HEK293 (cell line): ENCODE measurements around the gene FGD4.
A peak's percentile ranks its signal among the peaks of the same experiment; 100 is the strongest.

ENCODE experiments used
- KLF10 ChIP-seq: fragments of 450-650 bp; IDR thresholded peaks from 2 replicates; pipeline ENCODE4 v1.5.1; 2018; ENCODE audit warnings: missing biosample characterization, mild to moderate bottlenecking, missing genetic modification characterization
- KLF8 ChIP-seq: fragments of 450-650 bp; formaldehyde crosslinking; IDR thresholded peaks from 2 replicates; pipeline ENCODE4 v1.5.1; 2016; ENCODE audit warnings: missing biosample characterization, missing genetic modification characterization
- RBAK ChIP-seq: fragments of 450-650 bp; formaldehyde crosslinking; IDR thresholded peaks from 2 replicates; pipeline ENCODE4 v1.5.1; 2016; ENCODE audit warnings: missing biosample characterization, missing genetic modification characterization
- REPIN1 ChIP-seq: fragments of 450-650 bp; formaldehyde crosslinking; IDR thresholded peaks from 2 replicates; pipeline ENCODE4 v1.5.1; 2017; ENCODE audit warnings: missing biosample characterization, missing genetic modification characterization, low read depth
- SCRT1 ChIP-seq: fragments of 450-650 bp; formaldehyde crosslinking; IDR thresholded peaks from 2 replicates; pipeline ENCODE4 v1.5.1; 2016; ENCODE audit warnings: missing biosample characterization, missing genetic modification characterization, borderline replicate concordance
- SP7 ChIP-seq: fragments of 450-650 bp; formaldehyde crosslinking; IDR thresholded peaks from 2 replicates; pipeline ENCODE4 v1.5.1; 2016; ENCODE audit warnings: missing biosample characterization, missing genetic modification characterization
- TCF7L2 ChIP-seq: IDR thresholded peaks from 2 replicates; pipeline ENCODE4 v1.6.1; 2011; ENCODE audit warnings: low read depth, mild to moderate bottlenecking, inconsistent platforms, low read length, moderate library complexity, borderline replicate concordance
- WT1 ChIP-seq: fragments of 450-650 bp; formaldehyde crosslinking; IDR thresholded peaks from 2 replicates; pipeline ENCODE4 v1.5.1; 2016; ENCODE audit warnings: missing biosample characterization, missing genetic modification characterization
- ZBTB17 ChIP-seq: fragments of 450-650 bp; formaldehyde crosslinking; IDR thresholded peaks from 2 replicates; pipeline ENCODE4 v1.5.1; 2016; ENCODE audit warnings: missing biosample characterization, missing genetic modification characterization
- ZBTB20 ChIP-seq: fragments of 450-650 bp; formaldehyde crosslinking; IDR thresholded peaks from 2 replicates; pipeline ENCODE4 v1.5.1; 2016; ENCODE audit warnings: missing biosample characterization, missing genetic modification characterization
- ZBTB7A ChIP-seq: fragments of 450-650 bp; formaldehyde crosslinking; IDR thresholded peaks from 2 replicates; pipeline ENCODE4 v1.5.1; 2016; ENCODE audit warnings: low read depth, missing biosample characterization, missing genetic modification characterization
- ZNF112 ChIP-seq: fragments of 450-650 bp; formaldehyde crosslinking; IDR thresholded peaks from 2 replicates; pipeline ENCODE4 v1.5.0; 2017; ENCODE audit warnings: missing biosample characterization, missing genetic modification characterization
- ZNF114 ChIP-seq: fragments of 450-650 bp; formaldehyde crosslinking; IDR thresholded peaks from 2 replicates; pipeline ENCODE4 v1.5.0; 2017; ENCODE audit warnings: missing biosample characterization, missing genetic modification characterization
- ZNF157 ChIP-seq: fragments of 450-650 bp; formaldehyde crosslinking; IDR thresholded peaks from 2 replicates; pipeline ENCODE4 v1.5.1; 2016; ENCODE audit warnings: missing biosample characterization, missing genetic modification characterization
- ZNF202 ChIP-seq: fragments of 450-650 bp; formaldehyde crosslinking; IDR thresholded peaks from 2 replicates; pipeline ENCODE4 v1.5.1; 2016; ENCODE audit warnings: missing biosample characterization, missing genetic modification characterization, borderline replicate concordance
- ZNF211 ChIP-seq: fragments of 450-650 bp; formaldehyde crosslinking; IDR thresholded peaks from 2 replicates; pipeline ENCODE4 v1.5.1; 2016; ENCODE audit warnings: low read depth, missing biosample characterization, missing genetic modification characterization
- ZNF214 ChIP-seq: fragments of 450-650 bp; formaldehyde crosslinking; IDR thresholded peaks from 2 replicates; pipeline ENCODE4 v1.5.1; 2017; ENCODE audit warnings: missing biosample characterization, mild to moderate bottlenecking, missing genetic modification characterization, borderline replicate concordance
- ZNF501 ChIP-seq: fragments of 450-650 bp; formaldehyde crosslinking; IDR thresholded peaks from 2 replicates; pipeline ENCODE4 v1.5.1; 2016; ENCODE audit warnings: missing biosample characterization, missing genetic modification characterization
- ZNF510 ChIP-seq: fragments of 450-650 bp; formaldehyde crosslinking; IDR thresholded peaks from 2 replicates; pipeline ENCODE4 v1.5.1; 2018; ENCODE audit warnings: mild to moderate bottlenecking, missing genetic modification characterization, missing biosample characterization; ENCODE audit not compliant: insufficient replicate concordance
- ZNF514 ChIP-seq: fragments of 450-650 bp; formaldehyde crosslinking; IDR thresholded peaks from 2 replicates; pipeline ENCODE4 v1.5.1; 2016; ENCODE audit warnings: missing biosample characterization, missing genetic modification characterization
- ZNF549 ChIP-seq: fragments of 450-650 bp; IDR thresholded peaks from 2 replicates; pipeline ENCODE4 v1.5.1; 2018; ENCODE audit warnings: missing biosample characterization, missing genetic modification characterization, mild to moderate bottlenecking, inconsistent platforms, moderate library complexity
- ZNF707 ChIP-seq: fragments of 450-650 bp; formaldehyde crosslinking; IDR thresholded peaks from 2 replicates; pipeline ENCODE4 v1.5.1; 2016; ENCODE audit warnings: missing biosample characterization, missing genetic modification characterization
- TF ChIP-seq, protein P1 (sequence below): fragments of 450-650 bp; formaldehyde crosslinking; IDR thresholded peaks from 2 replicates; pipeline ENCODE4 v1.5.1; 2016; ENCODE audit warnings: missing biosample characterization, missing genetic modification characterization
- TF ChIP-seq, protein P2 (sequence below): fragments of 450-650 bp; formaldehyde crosslinking; IDR thresholded peaks from 2 replicates; pipeline ENCODE4 v1.5.1; 2017; ENCODE audit warnings: missing biosample characterization, missing genetic modification characterization
- TF ChIP-seq, protein P3 (sequence below): fragments of 450-650 bp; formaldehyde crosslinking; IDR thresholded peaks from 2 replicates; pipeline ENCODE4 v1.5.1; 2017; ENCODE audit warnings: missing biosample characterization, missing genetic modification characterization
- TF ChIP-seq, protein P4 (sequence below): fragments of 450-650 bp; formaldehyde crosslinking; IDR thresholded peaks from 2 replicates; pipeline ENCODE4 v1.5.1; 2016; ENCODE audit warnings: missing biosample characterization, missing genetic modification characterization, low read depth
- TF ChIP-seq, protein P5 (sequence below): fragments of 450-650 bp; formaldehyde crosslinking; IDR thresholded peaks from 2 replicates; pipeline ENCODE4 v1.5.1; 2017; ENCODE audit warnings: missing biosample characterization, missing genetic modification characterization
- TF ChIP-seq, protein P6 (sequence below): fragments of 450-650 bp; formaldehyde crosslinking; IDR thresholded peaks from 2 replicates; pipeline ENCODE4 v1.5.1; 2016; ENCODE audit warnings: missing biosample characterization, missing genetic modification characterization

The FGD4 gene

DNA sequence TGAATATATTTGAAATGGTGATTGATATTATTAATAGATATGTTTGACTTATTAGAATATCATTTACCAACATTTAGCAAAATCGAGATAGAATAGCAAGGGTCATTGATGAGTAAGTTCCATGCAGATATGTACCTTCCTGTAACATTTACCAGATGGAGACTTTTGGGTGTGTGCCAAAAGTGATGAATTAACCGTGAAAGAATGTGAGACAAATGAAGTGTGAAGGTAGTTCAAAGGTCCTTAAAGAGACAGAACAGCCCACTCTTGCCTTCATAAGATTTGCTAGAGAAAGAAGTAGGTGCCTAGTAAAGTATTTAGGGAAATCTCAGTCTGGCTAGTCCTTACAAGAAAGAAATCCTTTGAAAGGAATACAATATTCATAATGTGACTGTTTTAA, 45.5 kb downstream of the FGD4 start (continued):
- TF ChIP-seq ZNF707 (tag by site-specific recombination) (no peak), ZNF157 (tag by site-specific recombination) (no peak), ZNF501 (tag by site-specific recombination) (no peak), TCF7L2 (no peak), ZNF211 (no peak), SP7 (tag by site-specific recombination) (peak; percentile 49; the same call in 1 of the 2 replicates), KLF10 (peak; percentile 54; the same call in 1 of the 2 replicates), ZNF549 (tag by site-specific recombination) (no peak), SCRT1 (tag by site-specific recombination) (no peak), ZNF114 (tag by site-specific recombination) (no peak), ZNF202 (tag by site-specific recombination) (no peak), RBAK (tag by site-specific recombination) (no peak), ZNF112 (no peak), REPIN1 (tag by site-specific recombination) (no peak), KLF8 (tag by site-specific recombination) (no peak), WT1 (tag by site-specific recombination) (no peak), ZBTB20 (tag by site-specific recombination) (no peak), ZBTB7A (tag by site-specific recombination) (no peak), ZNF214 (tag by site-specific recombination) (no peak), ZNF514 (tag by site-specific recombination) (no peak), ZBTB17 (tag by site-specific recombination) (no peak), ZNF510 (tag by site-specific recombination) (no peak)
- TF ChIP-seq, protein P1, sequence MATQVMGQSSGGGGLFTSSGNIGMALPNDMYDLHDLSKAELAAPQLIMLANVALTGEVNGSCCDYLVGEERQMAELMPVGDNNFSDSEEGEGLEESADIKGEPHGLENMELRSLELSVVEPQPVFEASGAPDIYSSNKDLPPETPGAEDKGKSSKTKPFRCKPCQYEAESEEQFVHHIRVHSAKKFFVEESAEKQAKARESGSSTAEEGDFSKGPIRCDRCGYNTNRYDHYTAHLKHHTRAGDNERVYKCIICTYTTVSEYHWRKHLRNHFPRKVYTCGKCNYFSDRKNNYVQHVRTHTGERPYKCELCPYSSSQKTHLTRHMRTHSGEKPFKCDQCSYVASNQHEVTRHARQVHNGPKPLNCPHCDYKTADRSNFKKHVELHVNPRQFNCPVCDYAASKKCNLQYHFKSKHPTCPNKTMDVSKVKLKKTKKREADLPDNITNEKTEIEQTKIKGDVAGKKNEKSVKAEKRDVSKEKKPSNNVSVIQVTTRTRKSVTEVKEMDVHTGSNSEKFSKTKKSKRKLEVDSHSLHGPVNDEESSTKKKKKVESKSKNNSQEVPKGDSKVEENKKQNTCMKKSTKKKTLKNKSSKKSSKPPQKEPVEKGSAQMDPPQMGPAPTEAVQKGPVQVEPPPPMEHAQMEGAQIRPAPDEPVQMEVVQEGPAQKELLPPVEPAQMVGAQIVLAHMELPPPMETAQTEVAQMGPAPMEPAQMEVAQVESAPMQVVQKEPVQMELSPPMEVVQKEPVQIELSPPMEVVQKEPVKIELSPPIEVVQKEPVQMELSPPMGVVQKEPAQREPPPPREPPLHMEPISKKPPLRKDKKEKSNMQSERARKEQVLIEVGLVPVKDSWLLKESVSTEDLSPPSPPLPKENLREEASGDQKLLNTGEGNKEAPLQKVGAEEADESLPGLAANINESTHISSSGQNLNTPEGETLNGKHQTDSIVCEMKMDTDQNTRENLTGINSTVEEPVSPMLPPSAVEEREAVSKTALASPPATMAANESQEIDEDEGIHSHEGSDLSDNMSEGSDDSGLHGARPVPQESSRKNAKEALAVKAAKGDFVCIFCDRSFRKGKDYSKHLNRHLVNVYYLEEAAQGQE: no peak
- TF ChIP-seq, protein P2, sequence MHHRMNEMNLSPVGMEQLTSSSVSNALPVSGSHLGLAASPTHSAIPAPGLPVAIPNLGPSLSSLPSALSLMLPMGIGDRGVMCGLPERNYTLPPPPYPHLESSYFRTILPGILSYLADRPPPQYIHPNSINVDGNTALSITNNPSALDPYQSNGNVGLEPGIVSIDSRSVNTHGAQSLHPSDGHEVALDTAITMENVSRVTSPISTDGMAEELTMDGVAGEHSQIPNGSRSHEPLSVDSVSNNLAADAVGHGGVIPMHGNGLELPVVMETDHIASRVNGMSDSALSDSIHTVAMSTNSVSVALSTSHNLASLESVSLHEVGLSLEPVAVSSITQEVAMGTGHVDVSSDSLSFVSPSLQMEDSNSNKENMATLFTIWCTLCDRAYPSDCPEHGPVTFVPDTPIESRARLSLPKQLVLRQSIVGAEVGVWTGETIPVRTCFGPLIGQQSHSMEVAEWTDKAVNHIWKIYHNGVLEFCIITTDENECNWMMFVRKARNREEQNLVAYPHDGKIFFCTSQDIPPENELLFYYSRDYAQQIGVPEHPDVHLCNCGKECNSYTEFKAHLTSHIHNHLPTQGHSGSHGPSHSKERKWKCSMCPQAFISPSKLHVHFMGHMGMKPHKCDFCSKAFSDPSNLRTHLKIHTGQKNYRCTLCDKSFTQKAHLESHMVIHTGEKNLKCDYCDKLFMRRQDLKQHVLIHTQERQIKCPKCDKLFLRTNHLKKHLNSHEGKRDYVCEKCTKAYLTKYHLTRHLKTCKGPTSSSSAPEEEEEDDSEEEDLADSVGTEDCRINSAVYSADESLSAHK (tag by site-specific recombination): no peak
- TF ChIP-seq, protein P3, sequence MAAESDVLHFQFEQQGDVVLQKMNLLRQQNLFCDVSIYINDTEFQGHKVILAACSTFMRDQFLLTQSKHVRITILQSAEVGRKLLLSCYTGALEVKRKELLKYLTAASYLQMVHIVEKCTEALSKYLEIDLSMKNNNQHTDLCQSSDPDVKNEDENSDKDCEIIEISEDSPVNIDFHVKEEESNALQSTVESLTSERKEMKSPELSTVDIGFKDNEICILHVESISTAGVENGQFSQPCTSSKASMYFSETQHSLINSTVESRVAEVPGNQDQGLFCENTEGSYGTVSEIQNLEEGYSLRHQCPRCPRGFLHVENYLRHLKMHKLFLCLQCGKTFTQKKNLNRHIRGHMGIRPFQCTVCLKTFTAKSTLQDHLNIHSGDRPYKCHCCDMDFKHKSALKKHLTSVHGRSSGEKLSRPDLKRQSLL (tag by site-specific recombination): no peak
- TF ChIP-seq, protein P4, sequence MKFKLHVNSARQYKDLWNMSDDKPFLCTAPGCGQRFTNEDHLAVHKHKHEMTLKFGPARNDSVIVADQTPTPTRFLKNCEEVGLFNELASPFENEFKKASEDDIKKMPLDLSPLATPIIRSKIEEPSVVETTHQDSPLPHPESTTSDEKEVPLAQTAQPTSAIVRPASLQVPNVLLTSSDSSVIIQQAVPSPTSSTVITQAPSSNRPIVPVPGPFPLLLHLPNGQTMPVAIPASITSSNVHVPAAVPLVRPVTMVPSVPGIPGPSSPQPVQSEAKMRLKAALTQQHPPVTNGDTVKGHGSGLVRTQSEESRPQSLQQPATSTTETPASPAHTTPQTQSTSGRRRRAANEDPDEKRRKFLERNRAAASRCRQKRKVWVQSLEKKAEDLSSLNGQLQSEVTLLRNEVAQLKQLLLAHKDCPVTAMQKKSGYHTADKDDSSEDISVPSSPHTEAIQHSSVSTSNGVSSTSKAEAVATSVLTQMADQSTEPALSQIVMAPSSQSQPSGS (tag by site-specific recombination): no peak
- TF ChIP-seq, protein P5, sequence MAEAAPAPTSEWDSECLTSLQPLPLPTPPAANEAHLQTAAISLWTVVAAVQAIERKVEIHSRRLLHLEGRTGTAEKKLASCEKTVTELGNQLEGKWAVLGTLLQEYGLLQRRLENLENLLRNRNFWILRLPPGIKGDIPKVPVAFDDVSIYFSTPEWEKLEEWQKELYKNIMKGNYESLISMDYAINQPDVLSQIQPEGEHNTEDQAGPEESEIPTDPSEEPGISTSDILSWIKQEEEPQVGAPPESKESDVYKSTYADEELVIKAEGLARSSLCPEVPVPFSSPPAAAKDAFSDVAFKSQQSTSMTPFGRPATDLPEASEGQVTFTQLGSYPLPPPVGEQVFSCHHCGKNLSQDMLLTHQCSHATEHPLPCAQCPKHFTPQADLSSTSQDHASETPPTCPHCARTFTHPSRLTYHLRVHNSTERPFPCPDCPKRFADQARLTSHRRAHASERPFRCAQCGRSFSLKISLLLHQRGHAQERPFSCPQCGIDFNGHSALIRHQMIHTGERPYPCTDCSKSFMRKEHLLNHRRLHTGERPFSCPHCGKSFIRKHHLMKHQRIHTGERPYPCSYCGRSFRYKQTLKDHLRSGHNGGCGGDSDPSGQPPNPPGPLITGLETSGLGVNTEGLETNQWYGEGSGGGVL (tag by site-specific recombination): no peak
- TF ChIP-seq, protein P6, sequence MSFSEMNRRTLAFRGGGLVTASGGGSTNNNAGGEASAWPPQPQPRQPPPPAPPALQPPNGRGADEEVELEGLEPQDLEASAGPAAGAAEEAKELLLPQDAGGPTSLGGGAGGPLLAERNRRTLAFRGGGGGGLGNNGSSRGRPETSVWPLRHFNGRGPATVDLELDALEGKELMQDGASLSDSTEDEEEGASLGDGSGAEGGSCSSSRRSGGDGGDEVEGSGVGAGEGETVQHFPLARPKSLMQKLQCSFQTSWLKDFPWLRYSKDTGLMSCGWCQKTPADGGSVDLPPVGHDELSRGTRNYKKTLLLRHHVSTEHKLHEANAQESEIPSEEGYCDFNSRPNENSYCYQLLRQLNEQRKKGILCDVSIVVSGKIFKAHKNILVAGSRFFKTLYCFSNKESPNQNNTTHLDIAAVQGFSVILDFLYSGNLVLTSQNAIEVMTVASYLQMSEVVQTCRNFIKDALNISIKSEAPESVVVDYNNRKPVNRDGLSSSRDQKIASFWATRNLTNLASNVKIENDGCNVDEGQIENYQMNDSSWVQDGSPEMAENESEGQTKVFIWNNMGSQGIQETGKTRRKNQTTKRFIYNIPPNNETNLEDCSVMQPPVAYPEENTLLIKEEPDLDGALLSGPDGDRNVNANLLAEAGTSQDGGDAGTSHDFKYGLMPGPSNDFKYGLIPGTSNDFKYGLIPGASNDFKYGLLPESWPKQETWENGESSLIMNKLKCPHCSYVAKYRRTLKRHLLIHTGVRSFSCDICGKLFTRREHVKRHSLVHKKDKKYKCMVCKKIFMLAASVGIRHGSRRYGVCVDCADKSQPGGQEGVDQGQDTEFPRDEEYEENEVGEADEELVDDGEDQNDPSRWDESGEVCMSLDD (tag by site-specific recombination): no peak
